Activated naive CD4-positive, alpha-beta T cell treated with anti-CD3 and anti-CD28 coated beads for 36 hours (primary cell): Measurements from ENCODE around the gene INSIG2. TPM values are rescaled to one million over a fixed set of nuclear protein-coding genes. Genes with fewer than 3 reads are reported as not detected.

Experiments
- CTCF ChIA-PET: fragments of 350-600 bp; sonication (Branson Sonifier 250); formaldehyde crosslinking; loops from one replicate; lab custom pipeline; 2021; ENCODE audit warnings: antibody characterized with exemption; lab: Charles Lee
- DNase-seq: peaks from one replicate; pipeline ENCODE4 v3.0.0-alpha.2; 2020
- H3K27ac Mint-ChIP-seq: one replicate; pipeline ENCODE4 v1.8.0; 2021; ENCODE audit warnings: mild to moderate bottlenecking, mixed read lengths
- H3K27me3 Mint-ChIP-seq: one replicate; pipeline ENCODE4 v1.8.0; 2021; ENCODE audit warnings: low read depth, mixed read lengths
- H3K36me3 Mint-ChIP-seq: one replicate; pipeline ENCODE4 v1.8.0; 2021; ENCODE audit warnings: low read depth, mixed read lengths
- H3K4me1 Mint-ChIP-seq: one replicate; pipeline ENCODE4 v1.8.0; 2021; ENCODE audit warnings: low read depth, mixed read lengths
- H3K4me3 Mint-ChIP-seq: one replicate; pipeline ENCODE4 v1.8.0; 2021; ENCODE audit warnings: mild to moderate bottlenecking, moderate library complexity, mixed read lengths
- H3K9me3 Mint-ChIP-seq: one replicate; pipeline ENCODE4 v1.8.0; 2021; ENCODE audit warnings: mixed read lengths
- intact Hi-C: fragments of 100-400 bp; cut with micrococcal nuclease; formaldehyde crosslinking; loops from one replicate; pipeline ENCODE4 v1.15.1; 2023
- total RNA-seq, 2 experiments: library from RNA; stranded (reverse); gene quantifications; one replicate each; pipeline ENCODE4 v1.2.3, GENCODE V29; 2021

INSIG2 gene
- 10 to 100 TPM; 14.3 to 19.3 TPM for total RNA-seq

- CTCF ChIA-PET: interaction anchor here (0.6 to 2.1 kb wide), 4 partner anchors 9 to 85 kb away, joined by 3 to 7 read pairs (median 4); no protein-coding TSS in a partner anchor
- no peaks in the 10 kb centered on the region for H3K9me3 Mint-ChIP-seq
- no peaks in the 10 kb centered on the region for H3K27me3 Mint-ChIP-seq
- H3K36me3 Mint-ChIP-seq: no peaks in the 10 kb centered on the region
- peak; percentile 94 for DNase-seq
- intact Hi-C loops: loop anchor here (1.0 kb wide), 5 partner anchors 74 to 1278 kb away; partner anchors contain the start of genes C2orf76, CCDC93, DBI and DDX18
- peak within 1 kb of the TSS; percentile 86 for H3K4me3 Mint-ChIP-seq
- peaks cover 16% of the 10 kb centered on the region for H3K4me1 Mint-ChIP-seq
- H3K27ac Mint-ChIP-seq: peak within 1 kb of the TSS; percentile 83
Measured at GRCh38 chr2:118088051-118089024, at the start of gene INSIG2. TSS of gene INSIG2 (plus strand) at chr2:118088471. CDS start at chr2:118096557, 8,086 bp downstream.

- H3K36me3 Mint-ChIP-seq: peaks cover 3% of the 10 kb centered on the region
- H3K4me1 Mint-ChIP-seq: no peaks in the 10 kb centered on the region
- peaks cover 35% of the 10 kb centered on the region for H3K27me3 Mint-ChIP-seq
- no peak for DNase-seq
- H3K9me3 Mint-ChIP-seq: peaks cover 5% of the 10 kb centered on the region
- H3K27ac Mint-ChIP-seq: no peak overlapping the region
- CTCF ChIA-PET: interaction anchor here (2.9 kb wide), 1 partner anchor 8 kb away, joined by 14 read pairs; no protein-coding TSS in a partner anchor
- intact Hi-C loops: loop anchor here (10.0 kb wide), 1 partner anchor 274 kb away; no protein-coding TSS in a partner anchor
- no peak overlapping the region for H3K4me3 Mint-ChIP-seq
Measured at GRCh38 chr2:118040891-118041290, 47.4 kb upstream of the INSIG2 start.

- Mint-ChIP-seq H3K4me3 (no peak overlapping the region), H3K27ac (no peak overlapping the region), H3K27me3 (peaks cover 34% of the 10 kb centered on the region), H3K36me3 (no peaks in the 10 kb centered on the region), H3K9me3 (no peaks in the 10 kb centered on the region), H3K4me1 (peaks cover 2% of the 10 kb centered on the region)
- intact Hi-C loops: loop anchor here (10.0 kb wide), 1 partner anchor 271 kb away; no protein-coding TSS in a partner anchor
- no peak for DNase-seq
- CTCF ChIA-PET: no interaction called here
Measured at GRCh38 chr2:118044103-118044716, 44.1 kb upstream of the INSIG2 start.

- CTCF ChIA-PET: no interaction called here
- peaks cover 2% of the 10 kb centered on the region for H3K4me1 Mint-ChIP-seq
- H3K36me3 Mint-ChIP-seq: no peaks in the 10 kb centered on the region
- intact Hi-C loops: loop anchor here (5.0 to 10.0 kb wide), 2 partner anchors 270 to 447 kb away; no protein-coding TSS in a partner anchor
- H3K4me3 Mint-ChIP-seq: no peak overlapping the region
- no peaks in the 10 kb centered on the region for H3K9me3 Mint-ChIP-seq
- no peak overlapping the region for H3K27ac Mint-ChIP-seq
- peaks cover 38% of the 10 kb centered on the region for H3K27me3 Mint-ChIP-seq
- DNase-seq: no peak
Measured at GRCh38 chr2:118044854-118045253, 43.4 kb upstream of the INSIG2 start.

- Mint-ChIP-seq H3K9me3 (no peaks in the 10 kb centered on the region), H3K36me3 (no peaks in the 10 kb centered on the region), H3K4me1 (peaks cover 2% of the 10 kb centered on the region), H3K27me3 (peaks cover 41% of the 10 kb centered on the region), H3K27ac (no peak overlapping the region), H3K4me3 (no peak overlapping the region)
- DNase-seq: no peak
- CTCF ChIA-PET: interaction anchor here (1.7 to 2.0 kb wide), 2 partner anchors 45 to 105 kb away, joined by 5 to 6 read pairs; no protein-coding TSS in a partner anchor
- intact Hi-C loops: loop anchor here (5.0 to 10.0 kb wide), 2 partner anchors 270 to 447 kb away; no protein-coding TSS in a partner anchor
Measured at GRCh38 chr2:118045286-118045685, 43.0 kb upstream of the INSIG2 start.

GRCh38 chr2:118046634-118047210 lies 41.5 kb upstream of the INSIG2 start:
- H3K4me1 Mint-ChIP-seq: peaks cover 2% of the 10 kb centered on the region
- H3K36me3 Mint-ChIP-seq: no peaks in the 10 kb centered on the region
- peaks cover 45% of the 10 kb centered on the region for H3K27me3 Mint-ChIP-seq
- CTCF ChIA-PET: interaction anchor here (0.7 to 2.0 kb wide), 26 partner anchors 9 to 935 kb away, joined by 3 to 14 read pairs (median 4); no protein-coding TSS in a partner anchor
- no peaks in the 10 kb centered on the region for H3K9me3 Mint-ChIP-seq
- no peak overlapping the region for H3K4me3 Mint-ChIP-seq
- no peak for DNase-seq
- intact Hi-C loops: loop anchor here (1.0 to 10.0 kb wide), 7 partner anchors 103 to 818 kb away; no protein-coding TSS in a partner anchor
- H3K27ac Mint-ChIP-seq: no peak overlapping the region

GRCh38 chr2:118047380-118047826 lies 40.9 kb upstream of the INSIG2 start:
- no peaks in the 10 kb centered on the region for H3K36me3 Mint-ChIP-seq
- intact Hi-C loops: loop anchor here (2.0 to 10.0 kb wide), 3 partner anchors 267 to 817 kb away; no protein-coding TSS in a partner anchor
- H3K9me3 Mint-ChIP-seq: no peaks in the 10 kb centered on the region
- H3K27ac Mint-ChIP-seq: no peak overlapping the region
- peaks cover 45% of the 10 kb centered on the region for H3K27me3 Mint-ChIP-seq
- peaks cover 2% of the 10 kb centered on the region for H3K4me1 Mint-ChIP-seq
- CTCF ChIA-PET: interaction anchor here (0.7 to 2.0 kb wide), 21 partner anchors 9 to 934 kb away, joined by 3 to 14 read pairs (median 5); no protein-coding TSS in a partner anchor
- no peak for DNase-seq
- no peak overlapping the region for H3K4me3 Mint-ChIP-seq

- CTCF ChIA-PET: interaction anchor here (1.1 kb wide), 1 partner anchor 160 kb away, joined by 3 read pairs; no protein-coding TSS in a partner anchor
- Mint-ChIP-seq H3K4me1 (peaks cover 2% of the 10 kb centered on the region), H3K27ac (no peak overlapping the region), H3K36me3 (no peaks in the 10 kb centered on the region), H3K27me3 (peaks cover 46% of the 10 kb centered on the region), H3K4me3 (no peak overlapping the region), H3K9me3 (no peaks in the 10 kb centered on the region)
- intact Hi-C loops: loop anchor here (5.0 to 10.0 kb wide), 2 partner anchors 266 to 444 kb away; no protein-coding TSS in a partner anchor
- DNase-seq: no peak
Measured at GRCh38 chr2:118048401-118048800, 39.9 kb upstream of the INSIG2 start.

- H3K36me3 Mint-ChIP-seq: no peaks in the 10 kb centered on the region
- peaks cover 48% of the 10 kb centered on the region for H3K27me3 Mint-ChIP-seq
- no peaks in the 10 kb centered on the region for H3K9me3 Mint-ChIP-seq
- intact Hi-C loops: loop anchor here (5.0 to 10.0 kb wide), 2 partner anchors 266 to 443 kb away; no protein-coding TSS in a partner anchor
- no peak overlapping the region for H3K4me3 Mint-ChIP-seq
- CTCF ChIA-PET: no interaction called here
- peaks cover 2% of the 10 kb centered on the region for H3K4me1 Mint-ChIP-seq
- DNase-seq: peak; percentile 12
- no peak overlapping the region for H3K27ac Mint-ChIP-seq
Measured at GRCh38 chr2:118049140-118049815, 39.0 kb upstream of the INSIG2 start.

GRCh38 chr2:118049816-118050140 lies 38.5 kb upstream of the INSIG2 start:
- Mint-ChIP-seq H3K9me3 (no peaks in the 10 kb centered on the region), H3K4me3 (no peak overlapping the region), H3K4me1 (peaks cover 2% of the 10 kb centered on the region), H3K27me3 (peaks cover 49% of the 10 kb centered on the region), H3K36me3 (no peaks in the 10 kb centered on the region), H3K27ac (no peak overlapping the region)
- DNase-seq: no peak
- intact Hi-C loops: loop anchor here (5.0 to 10.0 kb wide), 2 partner anchors 265 to 443 kb away; no protein-coding TSS in a partner anchor
- CTCF ChIA-PET: no interaction called here

- no peaks in the 10 kb centered on the region for H3K36me3 Mint-ChIP-seq
- CTCF ChIA-PET: interaction anchor here (1.3 kb wide), 1 partner anchor 18 kb away, joined by 4 read pairs; no protein-coding TSS in a partner anchor
Measured at GRCh38 chr2:118050386-118050785, 37.9 kb upstream of the INSIG2 start.

More at GRCh38 chr2:118050386-118050785, 37.9 kb upstream of the INSIG2 start:
- Mint-ChIP-seq H3K4me3 (no peak overlapping the region), H3K27me3 (peaks cover 54% of the 10 kb centered on the region), H3K27ac (no peak overlapping the region), H3K9me3 (no peaks in the 10 kb centered on the region), H3K4me1 (peaks cover 2% of the 10 kb centered on the region)
- intact Hi-C loops: no loop called here
- DNase-seq: no peak
